Superior temporal gyrus (tissue), 1 donor: ENCODE data around the gene REL.
"Not testable (repeated sequence)": the region's sequence is repeated elsewhere in the genome, so short reads cannot be mapped to it uniquely, and the experiment has no call there.

ENCODE experiments used
- DNase-seq: peaks from one replicate; pipeline ENCODE4 v3.0.0-alpha.2; 2016; ENCODE audit errors: extremely low spot score

REL gene

GRCh38 chr2:60881047-60881932 lies at the start of gene REL:
REL (plus strand) TSS chr2:60881574; CDS start chr2:60881841, 267 bp downstream.
- DNase-seq, result peak; percentile 81

- DNase-seq, result no peak
Observed at GRCh38 chr2:60831921-60832320, 49.5 kb upstream of the REL start.

GRCh38 chr2:60832621-60833020 lies 48.8 kb upstream of the REL start:
- DNase-seq, result no peak

GRCh38 chr2:60834270-60834717 lies 47.1 kb upstream of the REL start:
- DNase-seq, result no peak

GRCh38 chr2:60836491-60836890 lies 44.9 kb upstream of the REL start:
- DNase-seq, result no peak

GRCh38 chr2:60837123-60837522 lies 44.3 kb upstream of the REL start:
- DNase-seq, result no peak

- DNase-seq, result no peak
Observed at GRCh38 chr2:60838481-60838880, 42.9 kb upstream of the REL start.

GRCh38 chr2:60839126-60839813 lies 42.1 kb upstream of the REL start:
- DNase-seq, result no peak

- DNase-seq, result no peak
Observed at GRCh38 chr2:60840880-60841279, 40.5 kb upstream of the REL start.

- no peak for DNase-seq
Observed at GRCh38 chr2:60843006-60843405, 38.4 kb upstream of the REL start.

GRCh38 chr2:60844105-60844504 lies 37.3 kb upstream of the REL start:
- no peak for DNase-seq

GRCh38 chr2:60847854-60848253 lies 33.5 kb upstream of the REL start:
- no peak for DNase-seq

- no peak for DNase-seq
Observed at GRCh38 chr2:60849187-60849586, 32.2 kb upstream of the REL start.

GRCh38 chr2:60852282-60852860 lies 29.0 kb upstream of the REL start:
- DNase-seq, result no peak

- DNase-seq, result no peak
Observed at GRCh38 chr2:60853531-60853930, 27.8 kb upstream of the REL start.

GRCh38 chr2:60855989-60856669 lies 25.2 kb upstream of the REL start:
- no peak for DNase-seq

GRCh38 chr2:60857056-60857455 lies 24.3 kb upstream of the REL start:
- no peak for DNase-seq

- DNase-seq, result no peak
Observed at GRCh38 chr2:60858897-60859311, 22.5 kb upstream of the REL start.

GRCh38 chr2:60861736-60862135 lies 19.6 kb upstream of the REL start:
- no peak for DNase-seq

GRCh38 chr2:60862642-60863041 lies 18.7 kb upstream of the REL start:
- DNase-seq, result no peak

- DNase-seq, result not testable (repeated sequence)
Observed at GRCh38 chr2:60865361-60865760, 16.0 kb upstream of the REL start.

- DNase-seq, result no peak
Observed at GRCh38 chr2:60867007-60867406, 14.4 kb upstream of the REL start.
